ENCODE measurements around the gene C1orf56.
"Not testable (repeated sequence)": the region's sequence is repeated elsewhere in the genome, so short reads cannot be mapped to it uniquely, and the experiment has no call there.

Gene C1orf56

DNA sequence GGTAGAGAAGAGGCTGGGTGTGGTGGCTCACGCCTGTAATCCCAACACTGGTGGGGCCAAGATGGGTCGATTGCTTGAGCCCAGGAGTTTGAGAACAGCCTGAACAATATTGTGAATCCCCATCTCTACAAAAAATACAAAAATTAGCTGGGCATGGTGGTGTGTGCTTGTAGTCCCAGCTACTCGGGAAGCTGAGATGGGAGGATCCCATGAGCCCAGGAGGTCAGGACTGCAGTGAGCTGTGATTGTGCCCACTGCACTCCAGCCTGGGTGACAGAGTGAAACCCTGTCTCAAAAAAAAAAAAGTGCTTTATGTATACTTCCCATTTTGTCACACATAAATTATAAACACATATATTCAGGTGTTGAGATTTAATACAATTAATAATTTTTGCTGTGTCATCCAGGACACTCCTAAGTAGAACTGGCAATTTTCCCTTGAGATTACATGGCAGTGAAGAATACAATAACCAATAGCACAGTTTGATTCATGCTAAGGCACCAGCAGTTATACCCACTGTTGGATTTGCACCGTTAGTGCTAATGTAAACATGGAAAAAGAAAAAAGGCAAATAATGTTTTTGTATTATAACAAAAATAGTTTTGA is 38.5 kb downstream of the C1orf56 start:
- CTCF ChIA-PET: interaction anchor here (0.6 to 1.4 kb wide), 4 partner anchors 14 to 387 kb away, joined by 3 to 5 read pairs (median 4); no protein-coding TSS in a partner anchor
- H3K27ac ChIP-seq: no peak overlapping the region
- TF ChIP-seq, protein P1, sequence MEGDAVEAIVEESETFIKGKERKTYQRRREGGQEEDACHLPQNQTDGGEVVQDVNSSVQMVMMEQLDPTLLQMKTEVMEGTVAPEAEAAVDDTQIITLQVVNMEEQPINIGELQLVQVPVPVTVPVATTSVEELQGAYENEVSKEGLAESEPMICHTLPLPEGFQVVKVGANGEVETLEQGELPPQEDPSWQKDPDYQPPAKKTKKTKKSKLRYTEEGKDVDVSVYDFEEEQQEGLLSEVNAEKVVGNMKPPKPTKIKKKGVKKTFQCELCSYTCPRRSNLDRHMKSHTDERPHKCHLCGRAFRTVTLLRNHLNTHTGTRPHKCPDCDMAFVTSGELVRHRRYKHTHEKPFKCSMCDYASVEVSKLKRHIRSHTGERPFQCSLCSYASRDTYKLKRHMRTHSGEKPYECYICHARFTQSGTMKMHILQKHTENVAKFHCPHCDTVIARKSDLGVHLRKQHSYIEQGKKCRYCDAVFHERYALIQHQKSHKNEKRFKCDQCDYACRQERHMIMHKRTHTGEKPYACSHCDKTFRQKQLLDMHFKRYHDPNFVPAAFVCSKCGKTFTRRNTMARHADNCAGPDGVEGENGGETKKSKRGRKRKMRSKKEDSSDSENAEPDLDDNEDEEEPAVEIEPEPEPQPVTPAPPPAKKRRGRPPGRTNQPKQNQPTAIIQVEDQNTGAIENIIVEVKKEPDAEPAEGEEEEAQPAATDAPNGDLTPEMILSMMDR (conservative IDR thresholded peaks at IDR 0.05; ENCODE audit: low read depth): no peak
- POLR2A ChIA-PET (ENCODE audit: low non-redundant PET): interaction anchor here (0.6 kb wide), 1 partner anchor 11 kb away, joined by 9 read pairs; no protein-coding TSS in a partner anchor
- DNase-seq (ENCODE audit: low spot score): no peak

DNA sequence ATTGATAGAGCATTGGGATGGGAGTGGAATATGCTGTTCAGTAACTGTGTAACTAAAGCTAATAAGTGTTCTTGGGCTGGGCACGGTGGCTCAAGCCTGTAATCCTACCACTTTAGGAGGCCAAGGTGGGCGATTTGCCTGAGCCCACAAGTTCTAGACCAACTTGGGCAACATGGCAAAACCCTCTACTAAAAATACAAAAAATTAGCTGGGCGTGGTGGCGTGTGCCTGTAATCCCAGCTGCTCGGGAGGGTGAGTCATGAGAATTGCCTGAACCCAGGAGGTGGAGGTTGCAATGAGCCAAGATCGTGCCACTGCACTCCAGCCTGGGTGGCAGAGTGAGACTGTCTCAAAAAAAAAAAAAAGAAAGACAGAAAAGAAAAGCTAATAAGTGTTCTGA is 49.9 kb downstream of the C1orf56 start:
- POLR2A ChIA-PET (ENCODE audit: low non-redundant PET); DNase-seq (ENCODE audit: low spot score): not testable (repeated sequence)
- peak overlapping the region; percentile 58 for H3K27ac ChIP-seq
- CTCF ChIA-PET: interaction anchor here (0.6 to 1.3 kb wide), 4 partner anchors 9 to 59 kb away, joined by 3 to 6 read pairs (median 4); partner anchors contain the start of gene TNFAIP8L2

DNA sequence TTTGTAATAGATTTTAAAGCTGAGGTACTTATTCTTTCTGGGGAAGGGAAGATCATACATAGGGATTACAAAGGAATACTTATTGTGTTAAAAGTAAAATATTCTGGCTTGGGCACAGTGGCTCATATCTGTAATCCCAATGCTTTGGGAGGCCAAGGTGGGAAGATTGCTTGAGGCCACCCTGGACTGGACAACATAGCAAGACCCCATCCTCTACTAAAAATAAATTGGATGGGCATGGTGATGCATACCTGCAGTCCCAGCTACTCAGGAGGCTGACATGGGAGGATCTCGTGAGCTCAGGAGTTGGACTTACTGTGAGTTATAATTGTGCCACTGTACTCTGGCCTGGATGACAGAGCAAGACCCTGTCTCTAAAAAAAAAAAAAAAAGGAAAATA is 50.6 kb downstream of the C1orf56 start:
- no peak overlapping the region for H3K27ac ChIP-seq
- CTCF ChIA-PET: no interaction called here
- POLR2A ChIA-PET (ENCODE audit: low non-redundant PET): no interaction called here

More for the DNA sequence above, 50.6 kb downstream of the C1orf56 start:
- TF ChIP-seq, protein P1 (conservative IDR thresholded peaks at IDR 0.05; ENCODE audit: low read depth): no peak
- DNase-seq (ENCODE audit: low spot score): no peak

All from RWPE1 (cell line).